ENCODE data around the gene CCL7. TPM values are rescaled to one million over a fixed set of nuclear protein-coding genes. Genes with fewer than 3 reads are reported as not detected.

The CCL7 gene
- total RNA-seq, 3 donors from 2014 or later = not detected

DNA sequence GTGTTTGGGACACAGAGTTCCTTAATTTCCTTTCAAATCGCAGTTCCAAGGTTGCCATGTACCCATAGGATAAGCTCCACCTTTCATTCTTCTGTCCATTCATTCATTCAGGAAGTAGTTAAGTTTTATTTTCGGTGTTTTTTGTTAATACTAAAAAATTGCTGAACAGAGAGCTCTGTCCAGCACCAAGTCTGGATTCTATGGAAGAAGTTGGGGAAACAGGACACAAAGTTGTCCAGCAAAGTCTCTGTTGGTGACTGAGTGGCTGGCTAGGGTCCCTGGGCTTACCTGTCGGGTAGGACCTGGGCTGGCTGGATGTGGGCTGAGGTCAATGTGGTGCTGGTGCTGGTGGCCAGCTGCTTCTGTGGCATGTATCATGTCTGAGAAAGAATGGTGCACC is 32.6 kb upstream of the CCL7 start:
- peaks cover 16% of the 10 kb centered on the region for H3K27me3 Mint-ChIP-seq (ENCODE audit: low read depth)
- DNase-seq (no peak), ATAC-seq (no peak)
- H3K9me3 Mint-ChIP-seq = no peaks in the 10 kb centered on the region
- H3K36me3 Mint-ChIP-seq (ENCODE audit: insufficient read depth) = no peaks in the 10 kb centered on the region
- H3K4me1 Mint-ChIP-seq (ENCODE audit: low read depth) = peaks cover under 1% of the 10 kb centered on the region
- no peak overlapping the region for H3K4me3 Mint-ChIP-seq

DNA sequence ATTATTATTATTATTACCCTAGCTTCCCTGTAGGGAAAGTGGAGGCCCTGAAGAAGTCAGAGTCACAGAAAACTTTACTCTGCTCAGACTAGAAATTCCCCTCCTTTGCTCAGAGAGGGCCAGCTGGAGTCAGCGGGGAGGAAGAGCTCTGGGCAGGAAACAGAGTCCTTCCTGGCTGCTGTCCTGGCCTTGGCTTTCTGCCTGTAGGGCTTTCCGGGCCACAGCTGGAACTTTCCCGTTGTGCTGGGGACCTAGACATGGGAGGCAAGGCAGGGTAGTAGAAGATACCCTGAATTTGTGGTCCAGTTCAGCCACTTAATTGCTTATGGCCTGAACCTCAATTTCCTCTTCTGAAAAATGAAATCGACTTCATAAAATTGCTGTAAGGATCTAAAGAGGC is 29.0 kb upstream of the CCL7 start:
- H3K36me3 Mint-ChIP-seq (ENCODE audit: insufficient read depth) = no peaks in the 10 kb centered on the region
- peaks cover 14% of the 10 kb centered on the region for H3K27me3 Mint-ChIP-seq (ENCODE audit: low read depth)
- peaks cover 2% of the 10 kb centered on the region for H3K4me1 Mint-ChIP-seq (ENCODE audit: low read depth)
- DNase-seq (no peak), ATAC-seq (no peak)
- H3K9me3 Mint-ChIP-seq = no peaks in the 10 kb centered on the region
- no peak overlapping the region for H3K4me3 Mint-ChIP-seq

DNA sequence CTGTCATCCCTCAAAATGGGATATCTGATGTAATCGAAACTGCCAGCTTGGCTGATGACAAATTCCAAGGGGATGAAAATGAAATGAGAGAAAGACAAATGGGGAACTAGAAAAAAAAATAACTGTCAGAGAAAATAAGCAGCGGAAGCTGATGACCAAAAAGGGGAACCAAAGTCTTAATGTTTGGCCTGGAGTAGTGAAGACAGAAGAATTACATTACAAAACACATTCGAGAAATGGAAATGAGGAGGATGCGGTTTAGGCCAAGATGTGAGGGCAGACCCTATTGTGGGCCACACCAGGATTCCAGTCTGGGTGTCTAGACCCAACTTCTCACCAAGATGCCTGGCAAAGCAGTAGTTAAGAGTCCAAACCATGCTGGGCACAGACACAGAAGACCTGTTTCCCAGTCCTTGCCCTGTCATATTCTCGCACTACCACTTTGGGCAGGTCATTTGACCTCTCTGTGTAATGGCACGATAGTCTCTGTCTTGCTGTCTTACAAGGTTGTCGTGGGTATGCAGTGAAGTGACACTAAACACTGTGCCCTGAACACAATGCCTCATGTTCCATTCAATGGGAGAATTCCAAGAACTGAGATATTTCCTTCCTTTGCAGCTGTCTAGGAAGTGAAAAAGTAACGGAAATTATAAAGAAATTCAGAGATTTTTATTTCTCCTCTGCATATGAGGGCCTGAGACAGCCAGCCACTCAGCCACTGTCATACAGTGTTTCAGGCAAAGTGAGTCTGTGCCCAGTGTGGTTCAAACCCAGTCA is 27.2 kb upstream of the CCL7 start:
- DNase-seq = no peak
- Mint-ChIP-seq H3K9me3 (no peaks in the 10 kb centered on the region), H3K27me3 (ENCODE audit: low read depth) (peaks cover 16% of the 10 kb centered on the region), H3K4me3 (no peak overlapping the region), H3K36me3 (ENCODE audit: insufficient read depth) (no peaks in the 10 kb centered on the region), H3K4me1 (ENCODE audit: low read depth) (peaks cover 2% of the 10 kb centered on the region)
- no peak for ATAC-seq

DNA sequence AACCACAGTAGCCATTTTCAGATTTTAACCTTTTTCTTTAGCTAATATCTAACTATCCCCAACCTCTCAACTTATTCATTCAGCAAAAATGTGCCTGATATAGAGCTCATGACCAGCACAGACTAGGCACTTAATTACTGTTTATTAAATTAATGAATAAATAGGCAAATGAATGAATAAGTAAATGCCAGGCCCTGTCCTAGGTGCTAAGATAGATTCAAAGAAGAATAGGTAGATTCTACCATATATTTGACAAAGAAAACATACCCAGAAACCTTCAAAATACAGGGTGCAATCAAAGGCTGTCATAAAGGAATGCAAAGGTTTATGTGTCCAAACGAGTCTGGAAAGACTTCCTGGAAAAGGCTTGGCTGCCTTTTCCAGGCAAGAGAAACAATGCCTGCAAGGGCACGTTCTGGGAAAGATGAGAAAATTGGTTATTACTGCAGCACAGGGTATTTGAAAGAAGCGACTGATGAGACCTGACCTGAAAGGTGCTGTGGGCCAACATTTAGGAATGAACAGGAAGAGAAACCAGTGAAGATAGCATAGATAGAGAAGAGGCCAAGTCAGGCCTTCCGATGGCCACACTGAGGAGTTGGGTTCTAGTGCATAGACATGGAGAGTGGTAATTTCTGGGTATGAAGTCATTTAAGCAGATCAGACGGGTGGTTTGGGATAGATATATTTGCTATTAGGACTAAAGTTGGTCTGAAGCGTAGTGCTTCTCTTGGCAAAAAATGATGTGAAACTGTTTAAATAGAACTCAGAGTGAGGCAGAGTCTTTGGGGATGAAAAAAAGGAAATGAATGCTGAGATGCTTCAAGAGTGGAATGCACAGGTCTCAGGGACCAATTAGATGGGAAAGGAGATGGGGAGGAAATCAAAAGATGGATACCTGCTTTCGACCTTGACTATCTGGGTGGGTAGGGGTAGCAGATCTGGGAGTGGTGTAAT is 26.4 kb upstream of the CCL7 start:
- Mint-ChIP-seq H3K4me1 (ENCODE audit: low read depth) (peaks cover 2% of the 10 kb centered on the region), H3K27me3 (ENCODE audit: low read depth) (peaks cover 16% of the 10 kb centered on the region), H3K36me3 (ENCODE audit: insufficient read depth) (no peaks in the 10 kb centered on the region), H3K9me3 (no peaks in the 10 kb centered on the region), H3K4me3 (no peak overlapping the region)
- DNase-seq = no peak
- no peak for ATAC-seq

DNA sequence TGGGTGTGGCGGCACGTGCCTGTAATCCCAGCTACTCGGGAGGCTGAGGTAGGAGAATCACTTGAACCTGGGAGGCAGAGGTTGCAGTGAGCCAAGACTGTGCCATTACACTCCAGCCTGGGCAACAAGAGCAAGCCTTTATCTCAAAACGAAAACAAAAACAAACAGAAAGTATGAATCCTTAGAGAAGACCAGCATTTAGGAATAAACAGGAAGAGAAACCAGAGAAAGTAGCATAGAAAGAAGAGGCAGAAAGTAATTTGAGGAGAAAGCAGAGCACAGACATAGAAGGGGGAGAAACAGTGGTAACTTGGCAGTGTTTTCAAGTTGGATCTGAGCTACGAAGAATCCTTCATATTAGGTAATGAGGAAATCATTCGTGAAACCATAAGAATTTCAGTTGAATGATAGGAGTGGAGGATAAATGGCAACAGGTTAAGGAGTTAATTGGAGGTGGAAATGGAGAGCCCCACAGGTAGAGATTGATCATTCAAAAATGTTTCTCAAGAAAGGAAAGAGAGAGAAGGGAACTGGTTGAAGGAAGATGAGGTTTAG is 24.6 kb upstream of the CCL7 start:
- no peaks in the 10 kb centered on the region for H3K9me3 Mint-ChIP-seq
- no peak overlapping the region for H3K4me3 Mint-ChIP-seq
- no peak for DNase-seq
- H3K36me3 Mint-ChIP-seq (ENCODE audit: insufficient read depth) = no peaks in the 10 kb centered on the region
- peaks cover 2% of the 10 kb centered on the region for H3K4me1 Mint-ChIP-seq (ENCODE audit: low read depth)
- ATAC-seq = no peak
- peaks cover 7% of the 10 kb centered on the region for H3K27me3 Mint-ChIP-seq (ENCODE audit: low read depth)

DNA sequence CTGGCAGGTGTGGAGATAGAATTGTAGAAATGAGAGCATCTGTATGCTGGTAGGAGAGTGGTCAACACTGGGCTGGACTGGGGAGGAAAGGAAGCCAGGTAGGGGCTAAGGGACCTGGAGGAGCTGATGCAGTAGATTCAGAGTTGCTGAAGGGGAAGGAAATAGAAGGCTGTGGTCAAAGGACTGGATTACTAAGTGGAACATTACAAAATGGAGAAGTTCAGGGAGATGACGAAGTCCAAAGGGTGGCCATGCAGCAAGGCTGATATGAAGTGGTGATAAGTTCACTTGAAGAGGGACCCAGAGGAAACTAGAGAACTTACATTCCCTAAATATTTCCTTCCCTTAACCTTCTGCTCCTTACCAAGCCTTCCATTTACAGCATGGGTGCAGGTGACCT is 23.6 kb upstream of the CCL7 start:
- ATAC-seq (no peak), DNase-seq (no peak)
- H3K9me3 Mint-ChIP-seq = no peaks in the 10 kb centered on the region
- H3K27me3 Mint-ChIP-seq (ENCODE audit: low read depth) = peaks cover 9% of the 10 kb centered on the region
- no peaks in the 10 kb centered on the region for H3K36me3 Mint-ChIP-seq (ENCODE audit: insufficient read depth)
- peaks cover 2% of the 10 kb centered on the region for H3K4me1 Mint-ChIP-seq (ENCODE audit: low read depth)
- H3K4me3 Mint-ChIP-seq = no peak overlapping the region

DNA sequence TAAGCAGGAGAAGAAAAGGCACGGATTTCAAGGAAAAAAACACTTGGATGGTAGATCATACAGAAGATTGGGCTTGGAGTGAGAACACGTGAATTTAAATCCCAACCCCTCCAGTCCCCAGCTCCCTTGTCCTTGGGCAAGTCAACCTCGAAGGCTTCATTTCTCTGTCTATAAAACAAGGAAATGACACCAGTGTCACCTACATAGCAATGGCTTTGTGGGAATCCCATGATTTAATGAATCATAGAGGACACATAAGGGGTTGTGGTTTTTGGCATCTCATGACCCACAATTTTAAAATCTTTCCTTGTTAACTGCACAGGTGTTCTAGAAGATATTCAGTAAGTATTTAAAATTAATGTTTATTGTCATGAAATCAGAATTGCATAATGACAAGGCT is 23.1 kb upstream of the CCL7 start:
- H3K9me3 Mint-ChIP-seq = no peaks in the 10 kb centered on the region
- peaks cover 10% of the 10 kb centered on the region for H3K27me3 Mint-ChIP-seq (ENCODE audit: low read depth)
- H3K4me3 Mint-ChIP-seq = no peak overlapping the region
- no peak for ATAC-seq
- peaks cover 2% of the 10 kb centered on the region for H3K4me1 Mint-ChIP-seq (ENCODE audit: low read depth)
- H3K36me3 Mint-ChIP-seq (ENCODE audit: insufficient read depth) = no peaks in the 10 kb centered on the region
- no peak for DNase-seq

DNA sequence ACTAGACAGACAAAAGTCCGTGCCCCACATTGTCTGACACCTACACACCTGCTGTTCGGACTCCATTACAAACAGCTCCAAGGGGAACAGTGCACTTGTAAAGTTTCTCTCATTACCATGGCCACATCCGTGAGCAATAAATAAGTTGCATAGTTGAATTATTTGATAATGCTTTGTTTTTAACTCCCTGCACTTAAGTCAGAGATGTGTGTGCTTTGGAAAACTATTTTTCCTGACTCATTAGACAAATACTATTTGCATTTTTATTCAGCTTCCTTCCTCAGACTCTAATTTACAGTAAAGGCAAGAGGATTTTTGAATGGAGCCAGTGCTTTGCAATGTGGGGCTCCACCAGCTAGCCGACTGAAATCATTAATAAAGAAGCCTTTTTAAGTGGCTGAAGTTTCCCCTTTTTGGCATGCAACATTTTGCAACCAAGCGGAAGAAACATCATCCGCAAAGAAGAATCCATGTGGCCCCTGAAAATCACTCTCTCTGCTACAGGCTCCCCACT is 21.5 kb upstream of the CCL7 start:
- Mint-ChIP-seq H3K36me3 (ENCODE audit: insufficient read depth) (no peaks in the 10 kb centered on the region), H3K9me3 (no peaks in the 10 kb centered on the region), H3K4me3 (no peak overlapping the region), H3K4me1 (ENCODE audit: low read depth) (no peaks in the 10 kb centered on the region), H3K27me3 (ENCODE audit: low read depth) (peaks cover 19% of the 10 kb centered on the region)
- DNase-seq (no peak), ATAC-seq (no peak)

DNA sequence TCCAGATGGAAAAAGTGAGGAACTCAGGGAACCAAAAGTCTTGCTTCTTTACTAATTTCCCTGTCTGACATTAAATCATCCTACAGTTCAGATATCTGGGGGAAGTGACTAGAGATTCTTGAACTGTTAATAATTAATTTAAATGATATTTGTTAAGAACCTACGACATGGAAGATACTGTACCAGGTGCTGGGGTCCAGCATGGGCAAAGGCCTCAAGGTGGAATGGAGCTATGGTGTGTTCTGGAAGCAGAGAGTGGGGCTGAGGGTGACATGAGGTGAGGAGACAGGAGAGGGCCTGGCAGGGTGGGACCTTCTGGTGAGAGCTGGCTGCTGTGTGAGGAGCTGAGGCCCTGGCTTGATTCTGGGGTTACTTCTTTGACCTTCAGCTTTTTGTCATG is 21.0 kb upstream of the CCL7 start:
- H3K9me3 Mint-ChIP-seq = no peaks in the 10 kb centered on the region
- no peak overlapping the region for H3K4me3 Mint-ChIP-seq
- H3K27me3 Mint-ChIP-seq (ENCODE audit: low read depth) = peaks cover 21% of the 10 kb centered on the region
- no peak for DNase-seq
- no peaks in the 10 kb centered on the region for H3K4me1 Mint-ChIP-seq (ENCODE audit: low read depth)
- no peaks in the 10 kb centered on the region for H3K36me3 Mint-ChIP-seq (ENCODE audit: insufficient read depth)
- ATAC-seq = no peak

DNA sequence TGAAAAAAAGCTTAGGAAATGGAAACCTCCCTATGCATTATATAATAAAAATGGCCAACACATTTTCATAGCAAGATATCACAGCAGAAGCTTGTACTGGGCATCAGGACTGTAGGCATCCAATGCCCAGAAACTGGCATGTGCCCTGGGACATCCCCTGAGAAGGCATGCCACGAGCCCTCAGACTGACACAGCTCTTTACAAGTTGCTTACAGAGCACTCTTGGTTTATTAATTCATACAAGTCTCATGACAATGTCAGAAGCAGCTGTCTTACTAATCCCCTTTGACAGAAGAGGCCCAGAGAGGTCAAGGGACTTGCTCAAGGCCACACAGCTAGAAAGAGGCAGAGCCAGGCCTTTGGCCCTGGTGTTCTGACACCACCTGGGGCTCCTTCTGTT is 20.5 kb upstream of the CCL7 start:
- H3K9me3 Mint-ChIP-seq = no peaks in the 10 kb centered on the region
- H3K36me3 Mint-ChIP-seq (ENCODE audit: insufficient read depth) = no peaks in the 10 kb centered on the region
- ATAC-seq = no peak
- no peak overlapping the region for H3K4me3 Mint-ChIP-seq
- H3K27me3 Mint-ChIP-seq (ENCODE audit: low read depth) = peaks cover 21% of the 10 kb centered on the region
- H3K4me1 Mint-ChIP-seq (ENCODE audit: low read depth) = no peaks in the 10 kb centered on the region
- no peak for DNase-seq

DNA sequence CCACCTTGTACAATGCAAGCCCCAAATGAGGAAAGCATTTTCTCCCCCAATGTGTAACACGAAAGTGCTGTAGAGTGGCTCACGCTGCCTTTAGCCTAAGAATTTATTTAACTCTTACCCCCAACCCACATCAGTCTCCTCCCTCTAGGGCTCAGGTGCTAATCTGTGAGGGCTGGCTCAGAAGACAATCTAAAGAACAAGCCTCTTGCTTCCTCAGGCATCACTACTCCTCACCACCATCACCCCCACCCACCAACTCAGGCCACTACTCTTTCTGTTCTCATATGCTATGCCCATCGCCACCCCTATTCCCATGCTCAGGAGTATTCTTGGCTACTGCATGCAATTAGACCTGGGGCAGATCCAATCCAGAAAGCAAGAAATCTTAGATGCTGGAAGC is 18.8 kb upstream of the CCL7 start:
- no peak for DNase-seq
- H3K4me1 Mint-ChIP-seq (ENCODE audit: low read depth) = no peaks in the 10 kb centered on the region

DNA sequence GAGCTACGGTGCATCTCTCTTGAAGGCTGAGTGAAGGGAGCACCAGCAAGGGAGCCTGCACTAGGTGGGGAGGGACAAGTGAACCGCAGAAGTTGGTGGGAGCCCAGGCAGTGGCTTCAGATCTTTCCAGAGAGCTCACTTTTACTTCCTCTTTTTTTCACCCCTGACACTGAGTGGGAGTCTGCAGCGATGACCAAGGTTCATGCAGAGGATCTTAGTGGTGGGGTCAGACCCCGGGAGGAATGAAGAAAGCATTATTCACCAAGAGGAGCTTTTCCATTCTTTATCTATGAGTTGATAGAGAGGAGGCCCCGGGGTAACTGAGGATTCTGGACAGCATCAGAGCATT is 18.0 kb upstream of the CCL7 start:
- DNase-seq (no peak), ATAC-seq (no peak)
- Mint-ChIP-seq H3K27me3 (ENCODE audit: low read depth) (peaks cover 31% of the 10 kb centered on the region), H3K4me1 (ENCODE audit: low read depth) (no peaks in the 10 kb centered on the region), H3K36me3 (ENCODE audit: insufficient read depth) (no peaks in the 10 kb centered on the region), H3K4me3 (no peak overlapping the region), H3K9me3 (no peaks in the 10 kb centered on the region)

More for the DNA sequence above, 18.8 kb upstream of the CCL7 start:
- Mint-ChIP-seq H3K27me3 (ENCODE audit: low read depth) (peaks cover 30% of the 10 kb centered on the region), H3K9me3 (no peaks in the 10 kb centered on the region), H3K36me3 (ENCODE audit: insufficient read depth) (no peaks in the 10 kb centered on the region), H3K4me3 (no peak overlapping the region)
- no peak for ATAC-seq

DNA sequence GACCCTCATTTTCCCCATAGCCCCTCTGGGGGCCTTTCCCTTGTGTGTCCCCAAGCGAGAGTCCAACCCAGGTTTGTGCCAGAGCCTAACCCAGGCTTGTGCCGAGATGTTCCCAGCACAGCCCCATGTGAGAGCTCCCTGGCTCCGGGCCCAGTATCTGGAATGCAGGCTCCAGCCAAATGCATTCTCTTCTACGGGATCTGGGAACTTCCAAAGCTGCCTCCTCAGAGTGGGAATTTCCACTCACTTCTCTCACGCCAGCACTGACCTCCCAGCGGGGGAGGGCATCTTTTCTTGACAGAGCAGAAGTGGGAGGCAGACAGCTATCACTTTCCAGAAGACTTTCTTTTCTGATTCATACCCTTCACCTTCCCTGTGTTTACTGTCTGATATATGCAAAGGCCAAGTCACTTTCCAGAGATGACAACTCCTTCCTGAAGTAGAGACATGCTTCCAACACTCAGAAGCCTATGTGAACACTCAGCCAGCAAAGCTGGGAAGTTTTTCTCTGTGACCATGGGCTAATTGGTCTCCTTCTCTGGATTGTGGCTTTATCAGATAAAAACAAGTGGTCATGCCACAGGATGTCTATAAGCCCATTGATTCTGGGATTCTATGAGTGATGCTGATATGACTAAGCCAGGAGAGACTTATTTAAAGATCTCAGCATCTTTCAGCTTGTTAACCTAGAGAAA is 17.4 kb upstream of the CCL7 start:
- ATAC-seq (no peak), DNase-seq (no peak)
- Mint-ChIP-seq H3K36me3 (ENCODE audit: insufficient read depth) (no peaks in the 10 kb centered on the region), H3K27me3 (ENCODE audit: low read depth) (peaks cover 34% of the 10 kb centered on the region), H3K4me1 (ENCODE audit: low read depth) (no peaks in the 10 kb centered on the region), H3K4me3 (no peak overlapping the region), H3K9me3 (no peaks in the 10 kb centered on the region)

DNA sequence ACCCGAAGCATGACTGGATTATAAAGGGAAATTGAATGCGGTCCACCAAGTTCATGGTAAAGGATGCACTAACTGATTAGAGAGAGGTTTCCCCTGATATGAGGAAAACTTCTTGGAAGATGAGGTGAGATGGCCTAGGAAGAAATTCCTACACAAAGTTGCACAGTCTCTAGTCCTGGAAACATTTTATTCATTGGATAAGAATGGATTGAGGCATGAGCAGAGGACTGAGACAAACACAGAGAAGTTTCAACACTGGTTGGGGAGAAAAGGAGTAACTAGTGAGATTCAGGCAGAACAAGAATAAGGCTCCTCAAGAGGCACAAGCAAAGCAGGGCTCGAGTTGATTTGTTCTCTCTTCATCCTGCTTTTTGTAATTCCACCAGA is 16.9 kb upstream of the CCL7 start:
- no peak overlapping the region for H3K4me3 Mint-ChIP-seq
- peaks cover 34% of the 10 kb centered on the region for H3K27me3 Mint-ChIP-seq (ENCODE audit: low read depth)
- no peak for ATAC-seq

More for the DNA sequence above, 16.9 kb upstream of the CCL7 start:
- no peaks in the 10 kb centered on the region for H3K4me1 Mint-ChIP-seq (ENCODE audit: low read depth)
- DNase-seq = no peak
- no peaks in the 10 kb centered on the region for H3K36me3 Mint-ChIP-seq (ENCODE audit: insufficient read depth)
- H3K9me3 Mint-ChIP-seq = no peaks in the 10 kb centered on the region

Measured in activated T-cell treated with anti-CD3 and anti-CD28 coated beads, Interleukin-2, amount 50 U/mL, for 4 hours (primary cell).